Karpas-422 (cell line): ENCODE data around the gene MAPT. TPM values are rescaled to one million over a fixed set of nuclear protein-coding genes. Genes with fewer than 3 reads are reported as not detected.

Experiments
- DNase-seq: peaks from one replicate; pipeline ENCODE4 v3.0.0-alpha.2; 2015
- H2AFZ ChIP-seq: fragments of 200-600 bp; sonication (generic); 2 replicates; pipeline ENCODE4 v1.6.1; 2014; ENCODE audit warnings: antibody characterized with exemption, low read length, mixed read lengths
- H3K27ac ChIP-seq: fragments of 200-600 bp; sonication (generic); 2 replicates; pipeline ENCODE4 v1.5.1; 2014; ENCODE audit warnings: mild to moderate bottlenecking, low read length, moderate library complexity
- H3K27me3 ChIP-seq: fragments of 200-600 bp; sonication (generic); 2 replicates; pipeline ENCODE4 v1.6.1; 2014; ENCODE audit warnings: low read length, mixed read lengths
- H3K36me3 ChIP-seq: fragments of 200-600 bp; sonication (generic); 2 replicates; pipeline ENCODE4 v1.6.1; 2014; ENCODE audit warnings: low read length, mixed read lengths; ENCODE audit not compliant: insufficient read depth
- H3K4me1 ChIP-seq: fragments of 200-600 bp; sonication (generic); 2 replicates; pipeline ENCODE4 v1.6.1; 2014; ENCODE audit warnings: mild to moderate bottlenecking, low read length, mixed read lengths
- H3K4me2 ChIP-seq: fragments of 200-600 bp; sonication (generic); 2 replicates; pipeline ENCODE4 v1.6.1; 2014; ENCODE audit warnings: low read length, low read depth, mild to moderate bottlenecking; ENCODE audit not compliant: poor library complexity, severe bottlenecking
- H3K4me3 ChIP-seq: fragments of 200-600 bp; sonication (generic); 2 replicates; pipeline ENCODE4 v1.5.1; 2014; ENCODE audit warnings: mild to moderate bottlenecking, antibody characterized with exemption, low read length, mixed read lengths
- H3K79me2 ChIP-seq: fragments of 200-600 bp; sonication (generic); 2 replicates; pipeline ENCODE4 v1.6.1; 2014; ENCODE audit warnings: mild to moderate bottlenecking, low read length, mixed read lengths
- H3K9ac ChIP-seq: fragments of 200-600 bp; sonication (generic); 2 replicates; pipeline ENCODE4 v1.6.0; 2014; ENCODE audit warnings: low read length
- H3K9me2 ChIP-seq: fragments of 200-600 bp; sonication (generic), shearing (Covaris generic); replicated peaks from 2 replicates; pipeline ENCODE4 v1.6.0; 2014; ENCODE audit warnings: mild to moderate bottlenecking, low read length, moderate library complexity; ENCODE audit not compliant: insufficient read depth
- H3K9me3 ChIP-seq: fragments of 300-700, 200-600 bp; sonication (generic); 2 replicates; pipeline ENCODE4 v1.6.1; 2014; ENCODE audit warnings: low read length, mixed read lengths
- H4K20me1 ChIP-seq: fragments of 200-600 bp; sonication (generic); 2 replicates; pipeline ENCODE4 v1.6.1; 2014; ENCODE audit warnings: mild to moderate bottlenecking, antibody characterized with exemption, low read length, low read depth; ENCODE audit not compliant: insufficient read depth
- total RNA-seq: library from RNA; depleted of rRNA; stranded (reverse); fragments of >200 nt; shearing (Covaris generic); gene quantifications from 2 replicates; pipeline ENCODE4 v1.2.3, GENCODE V29; 2014; ENCODE audit warnings: low replicate concordance

MAPT gene
- total RNA-seq, 1 experiment from 2014 or later, result 0.15 TPM

DNA sequence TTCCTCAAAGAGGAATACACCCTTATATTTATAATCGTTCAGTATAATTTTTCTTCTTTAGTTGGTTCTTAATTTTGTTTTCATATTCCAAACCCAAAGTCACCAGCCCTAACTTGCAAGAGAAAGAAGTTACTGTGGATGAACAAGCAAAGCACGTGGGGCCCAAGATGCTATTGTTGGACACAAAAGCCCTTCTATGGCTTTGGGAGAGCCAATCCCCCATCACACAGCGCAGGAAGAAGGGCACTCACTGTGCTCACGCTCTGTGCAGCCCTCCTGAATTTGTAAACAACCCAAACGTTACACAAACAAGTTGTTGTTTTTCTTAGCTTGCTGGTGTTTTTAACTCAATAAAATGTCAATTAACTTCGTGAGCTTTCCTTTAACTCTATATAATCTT lies 27.2 kb upstream of the MAPT start:
- Histone ChIP-seq H3K4me3 (no peak overlapping the region), H3K79me2 (no peaks in the 10 kb centered on the region), H4K20me1 (no peaks in the 10 kb centered on the region), H3K9me2 (no peaks in the 10 kb centered on the region), H3K9ac (no peak overlapping the region), H3K9me3 (no peaks in the 10 kb centered on the region; the same call in 1 of the 2 replicates), H2AFZ (peak overlapping the region; percentile 43; the same call in 1 of the 2 replicates), H3K36me3 (no peaks in the 10 kb centered on the region), H3K4me2 (no peak overlapping the region), H3K27ac (no peak overlapping the region), H3K4me1 (no peaks in the 10 kb centered on the region), H3K27me3 (peaks cover 4% of the 10 kb centered on the region; the same call in 1 of the 2 replicates)
- no peak for DNase-seq

DNA sequence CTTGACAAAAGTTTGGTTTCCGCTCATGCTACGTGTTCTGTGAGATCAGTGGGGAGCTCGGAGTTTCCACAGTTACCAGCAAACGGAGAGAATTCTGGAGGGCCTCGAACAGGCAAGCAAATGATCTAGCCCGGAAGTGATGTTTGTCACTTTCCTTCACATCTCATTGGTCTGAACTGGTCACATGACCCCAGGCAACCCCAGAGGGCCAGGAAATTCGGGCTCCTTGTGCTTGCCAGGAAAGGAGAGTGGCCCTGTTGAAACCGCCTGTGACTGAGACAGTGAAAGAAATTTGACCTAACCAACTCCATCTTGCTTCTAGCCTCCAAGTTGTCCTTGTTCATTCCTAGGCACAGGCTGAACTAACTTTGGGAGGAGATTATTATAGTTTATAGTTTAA lies 26.7 kb upstream of the MAPT start:
- peak; percentile 55 for DNase-seq
- no peaks in the 10 kb centered on the region for H4K20me1 ChIP-seq
- no peaks in the 10 kb centered on the region for H3K9me3 ChIP-seq
- no peaks in the 10 kb centered on the region for H3K4me1 ChIP-seq
- H3K36me3 ChIP-seq, result no peaks in the 10 kb centered on the region
- H3K27me3 ChIP-seq, result peaks cover 4% of the 10 kb centered on the region; the same call in 1 of the 2 replicates
- no peak overlapping the region for H3K9ac ChIP-seq
- no peak overlapping the region for H3K27ac ChIP-seq
- no peaks in the 10 kb centered on the region for H3K79me2 ChIP-seq
- no peak overlapping the region for H3K4me3 ChIP-seq
- peak overlapping the region; percentile 43; the same call in 1 of the 2 replicates for H2AFZ ChIP-seq
- no peaks in the 10 kb centered on the region for H3K9me2 ChIP-seq
- H3K4me2 ChIP-seq, result no peak overlapping the region

DNA sequence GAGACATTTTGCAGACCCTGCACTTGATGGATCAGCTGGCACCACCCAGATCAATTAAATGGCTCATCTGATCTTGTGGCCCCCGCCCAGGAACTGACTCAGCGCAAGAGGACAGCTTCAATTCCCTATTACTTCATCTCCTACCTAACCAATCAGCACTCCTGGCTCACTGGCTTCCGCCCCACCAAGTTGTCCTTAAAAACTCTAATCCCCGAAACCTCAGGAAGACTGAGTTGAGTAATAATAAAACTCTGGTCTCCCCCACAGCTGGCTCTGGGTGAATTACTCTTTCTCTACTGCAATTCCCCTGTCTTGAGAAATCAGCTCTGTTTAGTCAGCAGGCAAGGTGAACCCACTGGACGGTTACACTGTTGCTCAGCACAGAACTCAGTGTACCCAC lies 26.1 kb upstream of the MAPT start:
- no peaks in the 10 kb centered on the region for H3K4me1 ChIP-seq
- no peak for DNase-seq
- H3K4me3 ChIP-seq, result no peak overlapping the region
- H3K79me2 ChIP-seq, result no peaks in the 10 kb centered on the region
- no peak overlapping the region for H3K4me2 ChIP-seq
- H4K20me1 ChIP-seq, result no peaks in the 10 kb centered on the region
- no peaks in the 10 kb centered on the region for H3K9me3 ChIP-seq
- no peak overlapping the region for H3K27ac ChIP-seq
- no peak overlapping the region for H3K9ac ChIP-seq
- H3K27me3 ChIP-seq, result peaks cover 4% of the 10 kb centered on the region; the same call in 1 of the 2 replicates
- H3K36me3 ChIP-seq, result no peaks in the 10 kb centered on the region
- no peak overlapping the region for H2AFZ ChIP-seq
- no peaks in the 10 kb centered on the region for H3K9me2 ChIP-seq

DNA sequence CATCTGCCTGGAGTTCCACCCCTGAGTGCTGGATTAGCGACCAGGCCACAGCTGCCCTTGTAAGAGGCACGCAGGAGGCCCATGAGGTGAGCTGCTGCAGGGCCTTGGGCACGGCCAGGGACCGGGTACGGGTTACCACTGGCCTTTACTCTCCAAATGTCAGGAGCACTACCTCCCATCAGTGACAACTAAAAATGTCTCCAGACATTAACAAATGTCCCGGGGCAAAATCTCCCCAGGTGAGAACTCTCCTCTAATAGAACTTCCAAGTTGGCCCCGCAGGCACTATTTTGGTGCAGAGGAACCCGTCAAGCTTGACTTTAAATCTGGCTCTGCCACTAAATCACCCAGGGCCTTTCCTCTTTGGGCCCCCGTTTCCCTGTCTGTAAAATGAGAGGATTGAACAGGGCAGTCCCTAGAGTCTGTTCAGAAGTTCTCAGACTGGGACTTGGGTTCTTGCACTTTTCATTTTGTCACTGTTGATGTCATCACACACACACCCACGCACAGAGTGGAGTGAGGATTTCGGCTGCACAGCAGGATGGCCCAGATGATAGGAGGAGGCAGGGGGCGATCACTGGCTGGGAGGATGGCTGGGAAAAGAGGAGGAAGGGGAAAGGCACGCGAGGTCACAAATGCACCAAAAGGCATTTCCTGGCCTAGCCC lies 24.5 kb upstream of the MAPT start:
- Histone ChIP-seq H3K79me2 (no peaks in the 10 kb centered on the region), H3K4me3 (no peak overlapping the region), H3K27ac (no peak overlapping the region), H2AFZ (no peak overlapping the region), H3K9me2 (no peaks in the 10 kb centered on the region), H3K9me3 (no peaks in the 10 kb centered on the region), H3K4me2 (no peak overlapping the region), H3K9ac (no peak overlapping the region), H4K20me1 (no peaks in the 10 kb centered on the region), H3K27me3 (peaks cover 4% of the 10 kb centered on the region; the same call in 1 of the 2 replicates), H3K36me3 (no peaks in the 10 kb centered on the region), H3K4me1 (no peaks in the 10 kb centered on the region)
- no peak for DNase-seq

DNA sequence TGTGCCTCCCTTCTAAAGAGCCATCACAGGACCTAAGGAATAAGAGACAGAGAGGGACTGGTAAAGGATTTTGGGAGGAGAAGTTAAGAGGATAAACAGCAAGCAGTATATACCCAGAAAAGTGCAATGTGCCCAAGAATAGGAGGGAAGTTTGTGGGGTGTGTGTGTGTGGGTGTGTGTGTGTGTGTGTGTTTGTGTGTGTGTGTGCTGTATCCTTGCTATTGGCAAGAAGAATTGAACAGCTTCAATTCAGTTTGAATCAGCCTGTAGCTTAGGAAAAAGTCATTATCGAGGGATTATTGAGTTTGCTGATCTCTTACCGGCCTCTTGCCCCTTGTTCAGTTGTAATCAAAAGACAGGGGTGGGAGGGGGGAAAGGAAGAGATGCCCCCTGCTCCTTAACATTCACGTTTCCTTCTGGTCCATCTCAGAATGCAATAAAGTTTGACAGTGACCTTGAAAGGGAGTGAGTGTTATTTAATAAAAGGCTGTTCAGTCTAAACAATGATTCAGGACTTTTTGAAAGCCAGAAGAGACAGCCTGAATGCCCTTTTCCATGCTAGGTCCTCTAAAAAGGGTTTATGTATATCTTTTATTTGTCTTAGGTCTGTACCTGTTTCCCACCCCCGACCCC lies 23.9 kb upstream of the MAPT start:
- no peak overlapping the region for H3K27ac ChIP-seq
- H3K27me3 ChIP-seq, result peaks cover 4% of the 10 kb centered on the region; the same call in 1 of the 2 replicates
- no peaks in the 10 kb centered on the region for H4K20me1 ChIP-seq
- H3K79me2 ChIP-seq, result no peaks in the 10 kb centered on the region
- H3K9ac ChIP-seq, result no peak overlapping the region
- no peaks in the 10 kb centered on the region for H3K4me1 ChIP-seq
- no peaks in the 10 kb centered on the region for H3K9me3 ChIP-seq
- H3K9me2 ChIP-seq, result no peaks in the 10 kb centered on the region
- no peak overlapping the region for H3K4me2 ChIP-seq
- no peak overlapping the region for H2AFZ ChIP-seq
- no peaks in the 10 kb centered on the region for H3K36me3 ChIP-seq
- no peak for DNase-seq
- no peak overlapping the region for H3K4me3 ChIP-seq

DNA sequence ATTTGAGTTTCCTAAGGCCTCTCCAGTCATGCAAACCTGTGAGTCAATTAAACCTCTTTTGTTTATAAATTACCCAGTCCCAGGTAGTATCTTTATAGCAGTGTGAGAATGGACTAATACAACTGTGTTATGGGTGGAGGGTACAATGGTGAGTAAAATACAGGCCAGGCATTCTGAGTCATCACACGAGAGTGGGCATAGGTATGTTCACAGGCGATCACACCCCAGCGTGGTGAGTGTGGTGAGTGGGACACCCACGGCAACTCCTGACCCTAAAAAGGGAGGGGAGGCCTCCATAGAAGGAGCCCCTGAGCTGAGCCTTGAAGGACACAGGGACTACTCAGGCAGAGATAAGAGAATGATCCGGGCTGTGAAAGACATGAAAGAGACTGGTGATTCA lies 22.6 kb upstream of the MAPT start:
- Histone ChIP-seq H3K9ac (no peak overlapping the region), H3K36me3 (no peaks in the 10 kb centered on the region), H3K4me3 (no peak overlapping the region), H3K9me2 (no peaks in the 10 kb centered on the region), H3K79me2 (no peaks in the 10 kb centered on the region), H2AFZ (no peak overlapping the region), H3K4me2 (no peak overlapping the region), H3K27ac (no peak overlapping the region), H3K9me3 (no peaks in the 10 kb centered on the region), H3K4me1 (no peaks in the 10 kb centered on the region), H3K27me3 (peaks cover 4% of the 10 kb centered on the region; the same call in 1 of the 2 replicates), H4K20me1 (no peaks in the 10 kb centered on the region)
- no peak for DNase-seq

DNA sequence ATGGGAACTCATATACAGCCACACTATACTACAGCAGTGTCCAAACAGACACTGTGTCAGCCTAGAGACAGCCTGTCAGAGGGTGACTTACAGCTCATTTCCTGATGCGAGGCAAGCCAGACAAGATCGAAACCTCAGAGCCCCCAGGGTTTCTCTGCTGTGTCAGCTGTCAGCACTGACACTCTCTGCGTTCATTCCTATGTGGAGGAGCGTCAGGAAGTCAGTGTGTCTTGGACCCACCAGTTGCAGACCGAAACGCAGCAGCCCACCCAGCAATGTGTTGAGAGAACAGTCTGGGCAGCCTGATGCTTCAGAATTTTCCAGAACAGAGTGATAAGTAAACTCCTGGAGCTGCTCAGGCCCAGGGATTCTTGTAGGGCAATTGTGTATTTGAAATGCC lies 20.6 kb upstream of the MAPT start:
- DNase-seq, result no peak
- no peak overlapping the region for H2AFZ ChIP-seq
- no peaks in the 10 kb centered on the region for H3K27me3 ChIP-seq
- no peak overlapping the region for H3K27ac ChIP-seq
- H3K9ac ChIP-seq, result no peak overlapping the region
- H3K9me2 ChIP-seq, result no peaks in the 10 kb centered on the region
- no peaks in the 10 kb centered on the region for H3K79me2 ChIP-seq
- no peaks in the 10 kb centered on the region for H3K4me1 ChIP-seq
- no peak overlapping the region for H3K4me3 ChIP-seq
- no peak overlapping the region for H3K4me2 ChIP-seq
- H3K36me3 ChIP-seq, result no peaks in the 10 kb centered on the region
- no peaks in the 10 kb centered on the region for H4K20me1 ChIP-seq
- H3K9me3 ChIP-seq, result no peaks in the 10 kb centered on the region

DNA sequence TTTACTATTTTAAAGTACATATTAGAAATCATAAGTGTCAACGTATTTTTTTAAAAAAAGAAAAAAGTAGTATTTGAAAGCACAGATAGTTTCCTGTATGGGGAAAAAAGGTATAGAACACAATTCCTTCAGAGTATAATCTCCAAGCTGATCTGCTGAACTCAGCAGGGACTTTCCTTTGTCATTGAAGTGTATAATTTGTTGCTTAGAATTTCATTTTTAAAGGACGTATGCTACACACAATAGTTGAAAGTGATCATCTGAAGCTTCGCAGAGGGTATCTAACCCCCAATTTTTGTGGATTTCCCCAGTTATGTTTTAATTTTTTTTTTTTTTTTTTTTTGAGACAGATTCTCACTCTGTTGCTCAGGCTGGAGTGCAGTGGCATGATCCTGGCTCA lies 20.2 kb upstream of the MAPT start:
- H4K20me1 ChIP-seq, result no peaks in the 10 kb centered on the region
- H3K27me3 ChIP-seq, result no peaks in the 10 kb centered on the region
- H3K4me1 ChIP-seq, result no peaks in the 10 kb centered on the region
- no peaks in the 10 kb centered on the region for H3K9me3 ChIP-seq
- H3K79me2 ChIP-seq, result no peaks in the 10 kb centered on the region
- H3K4me2 ChIP-seq, result no peak overlapping the region
- DNase-seq, result no peak
- H3K9ac ChIP-seq, result no peak overlapping the region
- H3K27ac ChIP-seq, result no peak overlapping the region
- H2AFZ ChIP-seq, result no peak overlapping the region
- H3K36me3 ChIP-seq, result no peaks in the 10 kb centered on the region
- no peaks in the 10 kb centered on the region for H3K9me2 ChIP-seq
- H3K4me3 ChIP-seq, result no peak overlapping the region
